GM12872 (cell line): Measurements from ENCODE around the gene WNK1.

Experiments
- TF ChIP-seq, protein P1 (sequence below): IDR thresholded peaks from 3 replicates; pipeline ENCODE4 v1.5.1; 2011; ENCODE audit warnings: low read depth, mild to moderate bottlenecking, low read length, moderate library complexity; ENCODE audit not compliant: insufficient read depth

Gene WNK1

DNA sequence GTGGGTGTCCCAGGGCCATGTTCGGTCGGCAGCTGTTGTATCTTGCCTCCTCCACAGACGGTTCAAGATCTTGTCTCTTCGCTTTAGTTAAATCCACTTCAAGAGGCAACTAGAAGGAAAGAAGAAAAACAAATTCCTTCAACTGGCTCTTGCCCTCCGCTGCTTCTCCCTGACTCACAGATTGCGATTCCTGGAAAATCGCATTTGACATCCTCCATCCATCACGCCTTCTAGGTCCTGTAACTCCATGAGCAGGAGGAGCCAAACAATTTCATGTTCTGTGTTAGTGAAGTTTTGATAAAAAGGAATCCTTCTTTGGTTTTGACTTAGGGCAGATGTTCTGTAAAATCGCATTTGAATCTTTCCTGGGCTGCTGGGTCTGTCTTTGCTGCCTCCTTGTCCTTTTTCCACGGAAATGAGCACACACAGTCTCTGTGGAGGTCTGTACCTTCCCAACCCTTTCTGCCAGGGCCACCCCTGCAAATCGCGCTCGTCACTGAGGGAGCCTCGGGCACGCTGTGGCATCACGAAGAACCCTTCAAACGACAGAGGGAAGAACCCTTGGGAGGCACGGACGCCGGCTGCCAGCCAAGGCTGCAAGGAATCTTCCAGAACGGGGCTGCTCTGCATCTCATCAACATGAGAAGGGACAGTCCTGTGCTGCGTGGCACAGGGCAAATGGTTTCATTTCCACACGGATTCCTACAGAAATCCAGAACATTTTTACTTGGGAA, 164.5 kb downstream of the WNK1 start:
- TF ChIP-seq, protein P1, sequence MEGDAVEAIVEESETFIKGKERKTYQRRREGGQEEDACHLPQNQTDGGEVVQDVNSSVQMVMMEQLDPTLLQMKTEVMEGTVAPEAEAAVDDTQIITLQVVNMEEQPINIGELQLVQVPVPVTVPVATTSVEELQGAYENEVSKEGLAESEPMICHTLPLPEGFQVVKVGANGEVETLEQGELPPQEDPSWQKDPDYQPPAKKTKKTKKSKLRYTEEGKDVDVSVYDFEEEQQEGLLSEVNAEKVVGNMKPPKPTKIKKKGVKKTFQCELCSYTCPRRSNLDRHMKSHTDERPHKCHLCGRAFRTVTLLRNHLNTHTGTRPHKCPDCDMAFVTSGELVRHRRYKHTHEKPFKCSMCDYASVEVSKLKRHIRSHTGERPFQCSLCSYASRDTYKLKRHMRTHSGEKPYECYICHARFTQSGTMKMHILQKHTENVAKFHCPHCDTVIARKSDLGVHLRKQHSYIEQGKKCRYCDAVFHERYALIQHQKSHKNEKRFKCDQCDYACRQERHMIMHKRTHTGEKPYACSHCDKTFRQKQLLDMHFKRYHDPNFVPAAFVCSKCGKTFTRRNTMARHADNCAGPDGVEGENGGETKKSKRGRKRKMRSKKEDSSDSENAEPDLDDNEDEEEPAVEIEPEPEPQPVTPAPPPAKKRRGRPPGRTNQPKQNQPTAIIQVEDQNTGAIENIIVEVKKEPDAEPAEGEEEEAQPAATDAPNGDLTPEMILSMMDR = no peak

DNA sequence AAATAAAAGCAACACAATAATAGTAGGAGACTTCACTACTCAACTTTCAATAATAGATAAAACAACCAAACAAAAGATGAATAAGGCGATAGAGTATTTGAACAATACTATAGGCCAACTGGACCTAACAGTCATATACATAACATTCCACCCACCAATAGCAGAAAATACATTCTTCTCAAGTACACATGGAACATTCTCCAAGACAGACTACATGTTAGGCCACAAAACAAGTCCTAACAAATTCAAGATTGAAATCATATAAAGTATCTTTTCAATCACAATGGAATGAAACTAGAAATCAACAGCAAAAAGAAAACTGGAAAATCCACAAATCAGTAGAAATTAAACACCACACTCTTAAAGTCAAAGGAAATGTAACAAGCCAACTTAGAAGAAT, 168.3 kb downstream of the WNK1 start:
- TF ChIP-seq, protein P1 = no peak

DNA sequence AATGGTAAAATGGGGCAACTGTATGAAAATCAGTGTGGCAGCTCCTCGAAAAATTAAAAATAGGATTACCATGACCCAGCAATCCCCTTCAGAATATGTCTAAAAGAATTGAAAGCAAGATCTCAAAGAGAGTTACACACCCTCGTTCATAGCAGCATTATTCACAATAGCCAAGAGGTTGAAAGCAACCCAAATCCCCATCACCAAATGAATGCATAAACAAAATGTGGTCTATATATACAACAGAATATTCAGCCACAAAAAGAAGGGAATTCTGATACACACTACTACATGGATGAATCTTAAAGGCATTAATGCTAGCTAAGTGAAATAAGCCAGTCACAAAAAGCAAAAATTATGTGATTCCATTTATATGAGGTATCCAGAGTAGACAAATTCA, 169.9 kb downstream of the WNK1 start:
- TF ChIP-seq, protein P1 = no peak

DNA sequence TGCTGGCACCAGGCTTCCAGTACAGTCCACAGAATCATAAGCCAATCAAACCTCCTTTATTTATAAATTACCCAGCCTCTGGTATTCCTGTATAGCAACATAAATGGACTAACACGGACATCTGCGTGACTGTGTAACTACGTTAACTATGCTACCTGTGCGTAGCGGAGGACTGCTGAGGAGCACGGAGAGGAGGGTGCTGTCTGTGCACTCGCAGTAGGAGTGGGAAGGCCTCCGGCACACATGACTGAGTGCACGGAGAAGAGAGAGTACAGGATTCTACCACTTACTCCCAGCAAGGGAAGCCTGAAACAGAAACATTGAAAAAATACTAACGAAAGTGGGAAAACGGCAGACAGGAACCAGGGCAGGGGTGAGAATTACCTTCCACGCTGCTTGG, 174.3 kb downstream of the WNK1 start:
- TF ChIP-seq, protein P1 = no peak

DNA sequence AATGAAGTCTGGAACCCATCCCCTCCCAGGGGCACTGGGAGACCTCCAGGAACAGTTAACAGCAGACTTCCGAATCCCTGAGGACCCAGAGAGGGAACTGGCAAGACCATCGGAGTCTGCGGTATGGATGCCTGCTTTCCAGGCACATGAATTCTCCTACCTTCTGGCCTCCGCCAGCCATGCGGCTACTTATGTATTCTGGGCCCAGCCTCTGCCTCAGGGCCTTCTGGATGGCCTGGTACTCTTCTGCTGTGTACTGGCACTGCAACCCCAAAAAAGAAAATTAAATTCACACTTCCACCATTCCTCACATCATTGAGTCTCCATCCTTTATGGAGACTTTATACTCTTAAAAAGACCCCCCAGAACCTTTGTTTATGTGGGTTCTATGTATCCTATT, 178.7 kb downstream of the WNK1 start:
- TF ChIP-seq, protein P1 = no peak

DNA sequence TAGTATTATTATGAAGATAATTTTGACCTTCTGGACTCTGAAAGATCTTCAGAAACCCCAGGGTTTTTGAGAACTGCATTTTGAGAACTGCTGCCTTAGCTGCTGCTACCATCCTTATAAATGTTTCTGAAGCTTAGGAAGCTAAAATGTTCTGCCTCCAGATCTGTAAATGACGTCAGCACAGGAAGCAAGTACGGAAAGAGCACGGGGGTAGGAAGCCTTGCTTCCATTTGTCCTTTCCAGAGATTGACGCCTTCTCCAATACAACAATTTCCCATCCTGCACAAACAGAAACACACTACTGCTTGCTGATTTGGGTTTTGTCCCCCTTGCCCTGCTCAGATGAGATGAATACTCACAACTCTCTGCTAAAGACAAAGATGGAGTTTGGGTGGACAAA, 179.2 kb downstream of the WNK1 start:
- TF ChIP-seq, protein P1 = no peak

DNA sequence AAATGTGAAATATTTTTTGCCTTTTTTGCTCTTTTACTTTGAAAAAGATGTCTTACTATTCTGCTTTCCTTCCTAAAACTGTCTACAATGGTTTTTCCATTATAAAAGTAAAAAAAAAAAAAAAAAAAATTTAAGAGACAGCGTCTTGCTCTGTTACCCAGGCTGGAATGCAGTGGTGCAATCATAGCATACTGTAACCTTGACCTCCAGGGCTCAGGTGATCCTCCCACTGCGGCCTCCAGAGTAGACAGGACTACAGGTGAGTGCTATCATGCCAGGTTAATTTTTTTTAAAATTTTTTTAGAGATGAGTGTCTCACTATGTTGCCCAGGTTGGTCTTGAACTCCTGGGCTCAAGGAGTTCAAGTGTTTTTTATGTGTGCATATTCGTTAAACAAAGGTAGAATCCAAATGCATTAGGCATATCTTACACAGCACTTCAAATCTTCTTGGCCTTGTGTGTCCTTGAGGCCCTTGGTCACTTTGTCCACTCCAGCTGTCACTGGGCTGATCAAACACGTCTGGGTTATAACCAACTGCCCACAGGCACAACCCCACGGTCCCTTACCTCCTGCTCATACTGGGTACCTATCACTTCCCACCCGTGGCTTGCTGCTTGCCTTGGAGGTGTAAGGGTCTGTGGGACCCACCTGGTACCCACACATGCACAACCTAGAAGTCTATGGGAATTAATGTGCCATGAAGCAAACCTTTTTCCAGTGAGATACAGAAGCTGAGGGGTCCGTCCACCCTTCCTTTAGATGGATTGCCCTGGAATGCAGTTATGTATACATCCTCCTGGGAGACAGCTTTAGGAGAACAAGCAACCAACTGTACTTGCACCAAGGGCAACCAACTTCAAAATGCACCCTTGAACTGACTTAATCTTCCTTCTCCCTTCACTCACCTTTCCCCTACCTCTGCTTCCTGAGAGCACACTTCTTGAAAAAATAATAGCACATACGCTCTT, 184.3 kb downstream of the WNK1 start:
- TF ChIP-seq, protein P1 = no peak
